A549 (cell line): ENCODE data around the gene AURKB.

Experiments used
- JUN ChIP-seq, 2 experiments: fragments of >200 bp; sonication (Bioruptor Twin); formaldehyde crosslinking; IDR thresholded peaks; 2 replicates in 1 of 2; 3 replicates in 1 of 2; pipeline ENCODE4 v1.6.1; 2016 to 2017
- NR3C1 ChIP-seq: fragments of >200 bp; sonication (Bioruptor Twin); formaldehyde crosslinking; IDR thresholded peaks from 3 replicates; pipeline ENCODE4 v1.6.1; 2017

DNA sequence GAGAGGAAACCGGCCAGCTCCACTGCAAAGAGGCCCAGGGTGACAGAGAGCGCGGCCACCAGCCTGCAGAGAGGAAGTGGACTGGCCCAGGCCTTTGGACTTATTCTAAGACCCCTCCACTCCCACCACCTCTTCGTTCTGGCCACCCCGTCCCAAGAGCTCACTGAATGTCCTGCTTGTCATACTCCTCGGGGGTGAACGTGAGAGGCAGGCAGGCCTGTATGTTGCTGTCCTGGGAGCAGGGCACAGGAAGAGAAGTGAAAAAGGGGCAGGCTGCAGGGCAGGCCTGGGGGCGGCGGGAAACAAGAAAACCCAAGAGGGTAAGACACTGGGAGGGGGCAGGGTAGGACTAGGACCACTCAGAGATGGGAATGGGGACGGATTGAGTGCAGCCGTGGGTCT, 34.6 kb downstream of the AURKB start:
- no peak for TF ChIP-seq JUN (IDR thresholded peaks at IDR 0.05)
- TF ChIP-seq NR3C1 = no peak
